HEK293 (cell line): Measurements from ENCODE around the gene SENP1.

Experiments used
- CTCF ChIA-PET: fragments of 350-600 bp; formaldehyde crosslinking; extraction: SDS; loops from one replicate; lab custom pipeline; 2021; ENCODE audit warnings: antibody characterized with exemption; lab: Yijun Ruan, JAX
- POLR2A ChIA-PET: fragments of 300-600 bp; formaldehyde crosslinking; extraction: SDS; loops from one replicate; lab custom pipeline; 2020; ENCODE audit warnings: antibody characterized with exemption, inconsistent platforms; lab: Yijun Ruan, JAX
- H3K27ac ChIP-seq: fragments of 200-500 bp; sonication (Bioruptor generic); 2 replicates; pipeline ENCODE4 v1.5.1; 2014; ENCODE audit warnings: low read depth, low read length, control low read depth, inconsistent platforms; ENCODE audit errors: extremely low read depth
- H3K36me3 ChIP-seq, 2 experiments: fragments of 200-500 bp in 1 of 2; sonication (Bioruptor generic) in 1 of 2; 1 replicate in 1 of 2; 2 replicates in 1 of 2; pipeline ENCODE4 v1.5.1; 2014 to 2017; ENCODE audit warnings: inconsistent platforms in 2 of 2, low read length in 2 of 2; ENCODE audit not compliant: control insufficient read depth in 2 of 2, insufficient read depth in 1 of 2
- H3K4me1 ChIP-seq: fragments of 200-500 bp; sonication (Bioruptor generic); 2 replicates; pipeline ENCODE4 v1.5.1; 2014; ENCODE audit warnings: mild to moderate bottlenecking, low read length, inconsistent platforms; ENCODE audit not compliant: control insufficient read depth, insufficient read depth
- H3K4me3 ChIP-seq: 2 replicates; pipeline ENCODE4 v1.5.1; 2011; ENCODE audit warnings: low read depth, mild to moderate bottlenecking, control low read depth, low read length, moderate library complexity
- H3K9me3 ChIP-seq: fragments of 200-500 bp; sonication (Bioruptor generic); 2 replicates; pipeline ENCODE4 v1.5.1; 2014; ENCODE audit warnings: low read depth, low read length, inconsistent platforms; ENCODE audit not compliant: control insufficient read depth, insufficient read depth
- AEBP2 ChIP-seq: fragments of 450-650 bp; formaldehyde crosslinking; IDR thresholded peaks from 2 replicates; pipeline ENCODE4 v1.5.1; 2016; ENCODE audit warnings: missing biosample characterization, missing genetic modification characterization, borderline replicate concordance
- HIC1 ChIP-seq: fragments of 450-650 bp; formaldehyde crosslinking; IDR thresholded peaks from 2 replicates; pipeline ENCODE4 v1.5.1; 2016; ENCODE audit warnings: missing biosample characterization, missing genetic modification characterization
- KLF8 ChIP-seq: fragments of 450-650 bp; formaldehyde crosslinking; IDR thresholded peaks from 2 replicates; pipeline ENCODE4 v1.5.1; 2016; ENCODE audit warnings: missing biosample characterization, missing genetic modification characterization
- PATZ1 ChIP-seq: fragments of 450-650 bp; formaldehyde crosslinking; IDR thresholded peaks from 2 replicates; pipeline ENCODE4 v1.5.1; 2016; ENCODE audit warnings: missing biosample characterization, missing genetic modification characterization
- TRIM28 ChIP-seq: IDR thresholded peaks from 2 replicates; pipeline ENCODE4 v1.6.1; 2011; ENCODE audit warnings: low read length, control low read depth, borderline replicate concordance
- WT1 ChIP-seq: fragments of 450-650 bp; formaldehyde crosslinking; IDR thresholded peaks from 2 replicates; pipeline ENCODE4 v1.5.1; 2016; ENCODE audit warnings: missing biosample characterization, missing genetic modification characterization
- ZBTB1 ChIP-seq: fragments of 450-650 bp; formaldehyde crosslinking; IDR thresholded peaks from 2 replicates; pipeline ENCODE4 v1.5.1; 2016; ENCODE audit warnings: missing biosample characterization, missing genetic modification characterization
- ZIC2 ChIP-seq: fragments of 450-650 bp; formaldehyde crosslinking; IDR thresholded peaks from 2 replicates; pipeline ENCODE4 v1.5.1; 2016; ENCODE audit warnings: missing biosample characterization, missing genetic modification characterization
- ZNF211 ChIP-seq: fragments of 450-650 bp; formaldehyde crosslinking; IDR thresholded peaks from 2 replicates; pipeline ENCODE4 v1.5.1; 2016; ENCODE audit warnings: low read depth, missing biosample characterization, missing genetic modification characterization
- ZNF324 ChIP-seq: fragments of 450-650 bp; formaldehyde crosslinking; IDR thresholded peaks from 2 replicates; pipeline ENCODE4 v1.5.1; 2016; ENCODE audit warnings: missing biosample characterization, missing genetic modification characterization
- ZNF426 ChIP-seq: fragments of 450-650 bp; formaldehyde crosslinking; IDR thresholded peaks from 2 replicates; pipeline ENCODE4 v1.5.1; 2017; ENCODE audit warnings: missing biosample characterization, missing genetic modification characterization, mild to moderate bottlenecking, inconsistent platforms, moderate library complexity
- ZNF48 ChIP-seq: fragments of 450-650 bp; formaldehyde crosslinking; IDR thresholded peaks from 2 replicates; pipeline ENCODE4 v1.5.1; 2016; ENCODE audit warnings: missing biosample characterization, missing genetic modification characterization
- ZNF488 ChIP-seq: fragments of 450-650 bp; formaldehyde crosslinking; IDR thresholded peaks from 2 replicates; pipeline ENCODE4 v1.5.1; 2016; ENCODE audit warnings: missing biosample characterization, missing genetic modification characterization
- ZNF510 ChIP-seq: fragments of 450-650 bp; formaldehyde crosslinking; IDR thresholded peaks from 2 replicates; pipeline ENCODE4 v1.5.1; 2018; ENCODE audit warnings: mild to moderate bottlenecking, missing genetic modification characterization, missing biosample characterization; ENCODE audit not compliant: insufficient replicate concordance
- ZNF514 ChIP-seq: fragments of 450-650 bp; formaldehyde crosslinking; IDR thresholded peaks from 2 replicates; pipeline ENCODE4 v1.5.1; 2016; ENCODE audit warnings: missing biosample characterization, missing genetic modification characterization
- ZNF561 ChIP-seq: fragments of 450-650 bp; IDR thresholded peaks from 2 replicates; pipeline ENCODE4 v1.5.1; 2018; ENCODE audit warnings: missing biosample characterization, missing genetic modification characterization, borderline replicate concordance
- ZNF600 ChIP-seq: fragments of 450-650 bp; formaldehyde crosslinking; IDR thresholded peaks from 2 replicates; pipeline ENCODE4 v1.5.1; 2016; ENCODE audit warnings: missing biosample characterization, missing genetic modification characterization
- ZNF639 ChIP-seq: fragments of 450-650 bp; formaldehyde crosslinking; IDR thresholded peaks from 2 replicates; pipeline ENCODE4 v1.5.1; 2016; ENCODE audit warnings: missing biosample characterization, missing genetic modification characterization
- ZNF645 ChIP-seq: fragments of 450-650 bp; formaldehyde crosslinking; IDR thresholded peaks from 2 replicates; pipeline ENCODE4; 2016; ENCODE audit warnings: missing biosample characterization, missing genetic modification characterization
- ZNF660 ChIP-seq: fragments of 450-650 bp; IDR thresholded peaks from 2 replicates; pipeline ENCODE4 v1.5.1; 2018; ENCODE audit warnings: missing biosample characterization, mild to moderate bottlenecking, missing genetic modification characterization
- ZNF791 ChIP-seq: fragments of 450-650 bp; formaldehyde crosslinking; IDR thresholded peaks from 2 replicates; pipeline ENCODE4 v1.5.1; 2016; ENCODE audit warnings: missing biosample characterization, missing genetic modification characterization
- ZSCAN4 ChIP-seq: fragments of 450-650 bp; formaldehyde crosslinking; IDR thresholded peaks from 2 replicates; pipeline ENCODE4 v1.5.1; 2017; ENCODE audit warnings: missing biosample characterization, missing genetic modification characterization
- ZSCAN5A ChIP-seq: fragments of 450-650 bp; formaldehyde crosslinking; IDR thresholded peaks from 2 replicates; pipeline ENCODE4 v1.5.1; 2016; ENCODE audit warnings: missing biosample characterization, missing genetic modification characterization

SENP1 gene

GRCh38 chr12:48063530-48063929 lies 42.3 kb downstream of the SENP1 start (continued):
- TF ChIP-seq ZNF639 (tag by site-specific recombination) = no peak
- no peak for TF ChIP-seq ZBTB1
- no peak for TF ChIP-seq KLF8 (tag by site-specific recombination)
- no peak for TF ChIP-seq ZNF600
- TF ChIP-seq ZNF561 = no peak
- TF ChIP-seq ZNF514 (tag by site-specific recombination) = no peak
- no peak for TF ChIP-seq ZNF645 (tag by site-specific recombination)
- TF ChIP-seq ZIC2 = no peak
- no peak for TF ChIP-seq ZNF510 (tag by site-specific recombination)
- no peak for TF ChIP-seq ZNF211 (tag by site-specific recombination)
- TF ChIP-seq ZNF48 = no peak
- no peak for TF ChIP-seq TRIM28

- Histone ChIP-seq H3K4me3 (no peak overlapping the region), H3K9me3 (no peaks in the 10 kb centered on the region), H3K4me1 (no peaks in the 10 kb centered on the region), H3K27ac (no peak overlapping the region), H3K36me3 (peaks cover 45 to 78% of the 10 kb centered on the region in 2 experiments)
- CTCF ChIA-PET = interaction anchor here (0.7 to 1.9 kb wide), 8 partner anchors 9 to 320 kb away, joined by 3 to 11 read pairs (median 7); partner anchors contain the start of gene TMEM106C
- POLR2A ChIA-PET = no interaction called here
- no peak for TF ChIP-seq ZNF660 (tag by site-specific recombination)
- no peak for TF ChIP-seq HIC1 (tag by site-specific recombination)
- TF ChIP-seq ZNF791 (tag by site-specific recombination) = no peak
- TF ChIP-seq AEBP2 (tag by site-specific recombination) = no peak
- no peak for TF ChIP-seq PATZ1 (tag by site-specific recombination)
- TF ChIP-seq ZSCAN5A = no peak
- no peak for TF ChIP-seq ZNF639 (tag by site-specific recombination)
- TF ChIP-seq ZSCAN4 (tag by site-specific recombination) = no peak
- no peak for TF ChIP-seq ZNF426
- TF ChIP-seq ZNF324 = no peak
- TF ChIP-seq WT1 (tag by site-specific recombination) = no peak
- no peak for TF ChIP-seq ZNF488 (tag by site-specific recombination)
Observed at GRCh38 chr12:48061938-48062719, 43.8 kb downstream of the SENP1 start.
